IMR-90 (cell line): ENCODE data around the gene UBXN6. TPM values are rescaled to one million over a fixed set of nuclear protein-coding genes. Genes with fewer than 3 reads are reported as not detected.

Experiments
- ATAC-seq: fragments of 200-7000 bp; cut with Tn5 transposase; 2 replicates; pipeline ENCODE4 v1.9.1; 2020; ENCODE audit warnings: low read depth, mild to moderate bottlenecking, moderate library complexity
- BruUV-seq: library from RNA; stranded (reverse); fragments of 400-500 nt; replicated peaks from 2 replicates; lab custom pipeline; 2021; lab: Mats Ljungman, UMichigan
- CTCF ChIA-PET: fragments of 300-600 bp; formaldehyde crosslinking; extraction: SDS; loops from one replicate; lab custom pipeline; 2021; ENCODE audit warnings: antibody characterized with exemption; lab: Yijun Ruan, JAX
- POLR2A ChIA-PET: fragments of 300-600 bp; sonication (Branson Sonifier 250); formaldehyde crosslinking; loops from one replicate; lab custom pipeline; 2022; ENCODE audit warnings: antibody characterized with exemption; ENCODE audit not compliant: unreplicated experiment; lab: Charles Lee
- DNase-seq: peaks from one replicate; pipeline ENCODE4 v3.0.0; 2013
- H2AFZ ChIP-seq: replicated peaks from 2 replicates; pipeline ENCODE3; 2013; ENCODE audit warnings: low read length, mild to moderate bottlenecking; ENCODE audit not compliant: poor library complexity
- H2AK5ac ChIP-seq: 2 replicates; pipeline ENCODE4 v1.6.1; 2013; ENCODE audit warnings: low read depth, low read length, inconsistent platforms
- H2AK9ac ChIP-seq: replicated peaks from 2 replicates; pipeline ENCODE3; 2013; ENCODE audit warnings: mild to moderate bottlenecking, low read depth, low read length, moderate library complexity; ENCODE audit not compliant: poor library complexity
- H2BK120ac ChIP-seq: 2 replicates; pipeline ENCODE4 v1.6.1; 2013; ENCODE audit warnings: low read depth, low read length, inconsistent platforms
- H2BK15ac ChIP-seq: 3 replicates; pipeline ENCODE4 v1.6.1; 2013; ENCODE audit warnings: low read depth, low read length, inconsistent platforms
- H2BK20ac ChIP-seq: 2 replicates; pipeline ENCODE4 v1.6.1; 2013; ENCODE audit warnings: low read depth, mild to moderate bottlenecking, inconsistent platforms, low read length, moderate library complexity
- H2BK5ac ChIP-seq: 2 replicates; pipeline ENCODE4 v1.6.1; 2013; ENCODE audit warnings: mild to moderate bottlenecking, low read depth, low read length, inconsistent platforms; ENCODE audit not compliant: poor library complexity, severe bottlenecking
- H3K14ac ChIP-seq: replicated peaks from 2 replicates; pipeline ENCODE4 v1.6.1; 2013; ENCODE audit warnings: low read depth, low read length, inconsistent platforms
- H3K18ac ChIP-seq: 2 replicates; pipeline ENCODE4 v1.6.1; 2013; ENCODE audit warnings: low read depth, low read length, control low read depth
- H3K23ac ChIP-seq: 2 replicates; pipeline ENCODE4 v1.6.1; 2013; ENCODE audit warnings: low read depth, low read length, inconsistent platforms
- H3K27ac ChIP-seq: 2 replicates; pipeline ENCODE4 v1.5.1; 2013; ENCODE audit warnings: mild to moderate bottlenecking, control low read depth, low read length; ENCODE audit not compliant: insufficient read depth
- H3K27me3 ChIP-seq: 2 replicates; pipeline ENCODE4 v1.6.1; 2013; ENCODE audit warnings: low read length; ENCODE audit not compliant: control insufficient read depth, insufficient read depth
- H3K36me3 ChIP-seq: 2 replicates; pipeline ENCODE4 v1.6.1; 2013; ENCODE audit warnings: low read length, mixed read lengths; ENCODE audit not compliant: control insufficient read depth, insufficient read depth
- H3K4ac ChIP-seq: 2 replicates; pipeline ENCODE4 v1.6.1; 2013; ENCODE audit warnings: low read depth, low read length, inconsistent platforms
- H3K4me1 ChIP-seq: 2 replicates; pipeline ENCODE4 v1.6.1; 2013; ENCODE audit warnings: low read length, mixed read lengths; ENCODE audit not compliant: control insufficient read depth, insufficient read depth
- H3K4me2 ChIP-seq: 2 replicates; pipeline ENCODE4 v1.6.1; 2013; ENCODE audit warnings: low read depth, mild to moderate bottlenecking, control low read depth, low read length, moderate library complexity
- H3K4me3 ChIP-seq: 2 replicates; pipeline ENCODE4 v1.5.1; 2013; ENCODE audit warnings: low read depth, mild to moderate bottlenecking, control low read depth, low read length, moderate library complexity; ENCODE audit not compliant: insufficient read depth
- H3K56ac ChIP-seq: 2 replicates; pipeline ENCODE4 v1.6.1; 2013; ENCODE audit warnings: low read length, inconsistent platforms; ENCODE audit not compliant: insufficient read depth; ENCODE audit errors: extremely low read depth
- H3K79me1 ChIP-seq, 2 experiments: 2 replicates each; pipeline ENCODE4 v1.6.1; 2013; ENCODE audit warnings: low read length in 2 of 2, inconsistent platforms in 1 of 2, low read depth in 1 of 2
- H3K9ac ChIP-seq: 2 replicates; pipeline ENCODE4 v1.6.1; 2013; ENCODE audit warnings: low read depth, low read length, control low read depth
- H3K9me1 ChIP-seq: 2 replicates; pipeline ENCODE4 v1.6.1; 2013; ENCODE audit warnings: low read length, inconsistent platforms; ENCODE audit not compliant: insufficient read depth
- H3K9me3 ChIP-seq: 2 replicates; pipeline ENCODE4 v1.6.1; 2013; ENCODE audit warnings: low read length; ENCODE audit not compliant: control insufficient read depth, insufficient read depth
- H4K20me1 ChIP-seq: 2 replicates; pipeline ENCODE4 v1.6.1; 2013; ENCODE audit warnings: low read length, inconsistent platforms; ENCODE audit not compliant: insufficient read depth
- H4K5ac ChIP-seq: 2 replicates; pipeline ENCODE4 v1.6.1; 2013; ENCODE audit warnings: mild to moderate bottlenecking, low read depth, low read length, control low read depth
- H4K8ac ChIP-seq, 2 experiments: 2 replicates each; pipeline ENCODE4 v1.6.1; 2013; ENCODE audit warnings: low read depth in 2 of 2, low read length in 2 of 2, control low read depth in 1 of 2, inconsistent platforms in 1 of 2
- H4K91ac ChIP-seq: 2 replicates; pipeline ENCODE4 v1.6.1; 2013; ENCODE audit warnings: low read depth, low read length, inconsistent platforms; ENCODE audit not compliant: insufficient read depth
- BHLHE40 ChIP-seq: fragments of 150-350 bp; IDR thresholded peaks from 2 replicates; pipeline ENCODE4 v1.6.1; 2016; ENCODE audit warnings: mild to moderate bottlenecking, low read depth, low read length
- CEBPB ChIP-seq: IDR thresholded peaks from 2 replicates; pipeline ENCODE4 v1.6.1; 2012; ENCODE audit warnings: low read depth, low read length, improper control_type of control experiment
- CHD1 ChIP-seq: IDR thresholded peaks from 2 replicates; pipeline ENCODE4 v1.6.1; 2012; ENCODE audit warnings: low read depth, low read length, improper control_type of control experiment
- CTCF ChIP-seq: conservative IDR thresholded peaks from 2 replicates; pipeline ENCODE4 v1.5.1; 2012; ENCODE audit warnings: mild to moderate bottlenecking, low read depth, low read length, improper control_type of control experiment
- FOS ChIP-seq: fragments of 150-350 bp; IDR thresholded peaks from 2 replicates; pipeline ENCODE4 v1.6.1; 2016; ENCODE audit warnings: low read depth, low read length
- MAFK ChIP-seq: IDR thresholded peaks from 2 replicates; pipeline ENCODE4 v1.6.1; 2012; ENCODE audit warnings: low read depth, low read length, improper control_type of control experiment
- MAZ ChIP-seq: IDR thresholded peaks from 2 replicates; pipeline ENCODE4 v1.6.1; 2012; ENCODE audit warnings: low read depth, mild to moderate bottlenecking, low read length, improper control_type of control experiment, moderate library complexity, borderline replicate concordance
- MXI1 ChIP-seq: IDR thresholded peaks from 2 replicates; pipeline ENCODE4 v1.6.1; 2012; ENCODE audit warnings: low read depth, mild to moderate bottlenecking, low read length, moderate library complexity, borderline replicate concordance
- NFE2L2 ChIP-seq: fragments of 150-350 bp; IDR thresholded peaks from 2 replicates; pipeline ENCODE4 v1.6.1; 2016; ENCODE audit warnings: low read depth, mild to moderate bottlenecking, low read length
- RAD21 ChIP-seq: IDR thresholded peaks from 2 replicates; pipeline ENCODE4 v1.6.1; 2012; ENCODE audit warnings: low read length, improper control_type of control experiment
- RFX5 ChIP-seq: IDR thresholded peaks from 2 replicates; pipeline ENCODE4 v1.8.0; 2012; ENCODE audit warnings: low read depth, mild to moderate bottlenecking, low read length, moderate library complexity
- USF2 ChIP-seq: fragments of 150-350 bp; IDR thresholded peaks from 2 replicates; pipeline ENCODE4 v1.6.1; 2017; ENCODE audit warnings: mild to moderate bottlenecking, antibody characterized with exemption, low read length, low read depth
- WGBS, 2 experiments: methylation state at CpG; one replicate each; pipeline versions ENCODE4 v1.1.5 to v1.1.7; 2013; ENCODE audit warnings: missing lambda C conversion rate in 2 of 2; ENCODE audit not compliant: insufficient read length in 1 of 2; ENCODE audit errors: extremely low coverage in 2 of 2; 5-methylcytosine and 5-hydroxymethylcytosine counted together
- dilution Hi-C: fragments of 300-500 bp; cut with HindIII; formaldehyde crosslinking; loops from one replicate; pipeline ENCODE4 v1.14.3; 2018; ENCODE audit warnings: low sequenced_read_pairs; ENCODE audit not compliant: unreplicated experiment
- in situ Hi-C: fragments of 300-500 bp; cut with MboI; formaldehyde crosslinking; loops from 3 replicates; pipeline ENCODE4 v1.14.3; 2019; ENCODE audit warnings: low sequenced_read_pairs, inconsistent platforms, mixed read lengths
- intact Hi-C: fragments of 100-400 bp; cut with micrococcal nuclease; formaldehyde crosslinking; loops from 2 replicates; pipeline ENCODE4 v1.10.0; 2022
- polyA plus RNA-seq, 3 experiments: library from polyadenylated mRNA; depleted of rRNA; stranded (reverse); fragments of >200 nt; gene quantifications; 2 replicates each; pipeline ENCODE4 v1.2.3, GENCODE V29; 2012; ENCODE audit warnings: low replicate concordance in 1 of 3
- total RNA-seq: library from RNA; depleted of rRNA; stranded (reverse); fragments of >200 nt; gene quantifications from 2 replicates; pipeline ENCODE4 v1.2.3, GENCODE V29; 2012

The UBXN6 gene
- total and polyA plus RNA-seq, 2 of the 4 experiments (the other 2 are of a cell fraction) = 84.2 to 86.5 TPM

GRCh38 chr19:4505570-4506448, 48.2 kb upstream of the UBXN6 start:
- POLR2A ChIA-PET = no interaction called here
- no peak overlapping the region for H3K23ac ChIP-seq
- H2BK5ac ChIP-seq = no peak overlapping the region
- DNase-seq = no peak
- H2AK9ac ChIP-seq = peak overlapping the region; percentile 21
- peaks cover 4% of the 10 kb centered on the region for H3K4me1 ChIP-seq
- dilution Hi-C loops = no loop called here
- no peak overlapping the region for H3K14ac ChIP-seq
- H3K4me3 ChIP-seq = no peak overlapping the region
- H3K9me1 ChIP-seq = peaks cover 8% of the 10 kb centered on the region; the same call in 1 of the 2 replicates
- intact Hi-C loops = no loop called here
- BruUV-seq = no TSS peak
- H3K9me3 ChIP-seq = no peaks in the 10 kb centered on the region
- no peak; the same call in 1 of the 2 replicates for ATAC-seq
- no peak overlapping the region for H3K56ac ChIP-seq
- no peak overlapping the region for H3K4me2 ChIP-seq
- no peaks in the 10 kb centered on the region for H3K27me3 ChIP-seq
- no peak overlapping the region for H4K5ac ChIP-seq
- H4K20me1 ChIP-seq = no peaks in the 10 kb centered on the region
- CTCF ChIA-PET = no interaction called here
- H4K91ac ChIP-seq = no peak overlapping the region
- no peak overlapping the region for H2BK120ac ChIP-seq
- no peak overlapping the region for H2AK5ac ChIP-seq
- H3K79me1 ChIP-seq = peaks cover 0 to 8% of the 10 kb centered on the region in 2 experiments; a peak in 1 of 4 replicates
- H2AFZ ChIP-seq = peak overlapping the region; percentile 34
- H3K27ac ChIP-seq = no peak overlapping the region
- TF ChIP-seq MXI1 (no peak), BHLHE40 (no peak), CEBPB (no peak), CTCF (no peak), MAZ (no peak), FOS (no peak), USF2 (no peak), RFX5 (no peak), RAD21 (no peak), NFE2L2 (no peak), MAFK (no peak), CHD1 (no peak)
- H2BK20ac ChIP-seq = no peak overlapping the region
- 94% methylated on average over 16 of the region's 34 CpGs; no CpG with 5 or more reads in 1 of the 2 experiments for WGBS, 2 experiments
- H3K9ac ChIP-seq = no peak overlapping the region
- H3K36me3 ChIP-seq = peaks cover 41% of the 10 kb centered on the region
- H3K4ac ChIP-seq = no peak overlapping the region
- in situ Hi-C loops = no loop called here
- no peak overlapping the region for H2BK15ac ChIP-seq
- no peak overlapping the region for H4K8ac ChIP-seq
- no peak overlapping the region for H3K18ac ChIP-seq
